ENCODE data around the gene WDR37. TPM values are rescaled to one million over a fixed set of nuclear protein-coding genes. Genes with fewer than 3 reads are reported as not detected.

WDR37 gene
- polyA plus RNA-seq, 1 donor (not counting 4 experiments of a cell fraction or from before 2014, with no cell fraction given) = 16.0 TPM

- Histone ChIP-seq H4K20me1 (ENCODE audit: control insufficient read depth, extremely low read depth, insufficient read depth, low read length) (no peaks in the 10 kb centered on the region), H3K9ac (ENCODE audit: control insufficient read depth, extremely low read depth, insufficient read depth, low read length) (peak overlapping the region; percentile 96), H3K9me1 (ENCODE audit: control insufficient read depth, extremely low read depth, insufficient read depth, low read length) (no peaks in the 10 kb centered on the region), H3K36me3 (ENCODE audit: control insufficient read depth in 2 of 2, extremely low read depth in 1 of 2, insufficient read depth in 2 of 2, low read length in 2 of 2) (peaks cover 2 to 3% of the 10 kb centered on the region in 2 experiments), H2AFZ (ENCODE audit: control insufficient read depth, low read length) (no peak overlapping the region), H3K4me1 (ENCODE audit: control insufficient read depth, extremely low read depth, insufficient read depth, low read length) (peaks cover 55% of the 10 kb centered on the region), H3K79me2 (ENCODE audit: control insufficient read depth, insufficient read depth, low read length) (peaks cover 81% of the 10 kb centered on the region), H3K4me3 (ENCODE audit: control insufficient read depth in 2 of 3, extremely low read depth in 1 of 3, insufficient read depth in 2 of 3, low read depth in 1 of 3, low read length in 3 of 3) (peak overlapping the region; percentile 66 to 94 (median 69)), H3K4me2 (ENCODE audit: control insufficient read depth, extremely low read depth, insufficient read depth, low read depth, low read length) (peak overlapping the region; percentile 83), H3K9me3 (ENCODE audit: control insufficient read depth, low read depth, low read length) (no peaks in the 10 kb centered on the region), H3K27me3 (ENCODE audit: control insufficient read depth, extremely low read depth, insufficient read depth, low read length) (no peaks in the 10 kb centered on the region), H3K27ac (ENCODE audit: control insufficient read depth, insufficient read depth, low read length) (peak overlapping the region; percentile 91)
- DNase-seq (ENCODE audit: low read depth, low spot score) (peak; percentile 87), FAIRE-seq (peak; percentile 89)
- dilution Hi-C loops (cut with MboI; ENCODE audit: extremely low pct_ligation_motif_present, low sequenced_read_pairs) = no loop called here
- TF ChIP-seq CTCF (optimal IDR thresholded peaks at IDR 0.05 in 1 of 3, IDR thresholded peaks at IDR 0.05 in 1 of 3, conservative IDR thresholded peaks at IDR 0.05 in 1 of 3; ENCODE audit: extremely low read depth in 1 of 3, insufficient read depth in 2 of 3, low read length in 3 of 3) (no peak), EZH2 (IDR thresholded peaks at IDR 0.05; ENCODE audit: low read length) (no peak)
Observed at GRCh38 chr10:1054684-1055083, 1.5 kb upstream of the WDR37 start.

GRCh38 chr10:1057106-1057657, 997 bp downstream of the WDR37 start:
- H3K36me3 ChIP-seq (ENCODE audit: control insufficient read depth in 2 of 2, extremely low read depth in 1 of 2, insufficient read depth in 2 of 2, low read length in 2 of 2) = peaks cover 0 to 2% of the 10 kb centered on the region in 2 experiments
- H3K9me3 ChIP-seq (ENCODE audit: control insufficient read depth, low read depth, low read length) = no peaks in the 10 kb centered on the region
- no peaks in the 10 kb centered on the region for H3K27me3 ChIP-seq (ENCODE audit: control insufficient read depth, extremely low read depth, insufficient read depth, low read length)
- no peaks in the 10 kb centered on the region for H4K20me1 ChIP-seq (ENCODE audit: control insufficient read depth, extremely low read depth, insufficient read depth, low read length)
- dilution Hi-C loops (cut with MboI; ENCODE audit: extremely low pct_ligation_motif_present, low sequenced_read_pairs) = no loop called here
- no peak for FAIRE-seq
- no peaks in the 10 kb centered on the region for H3K9me1 ChIP-seq (ENCODE audit: control insufficient read depth, extremely low read depth, insufficient read depth, low read length)
- H3K27ac ChIP-seq (ENCODE audit: control insufficient read depth, insufficient read depth, low read length) = peak overlapping the region; percentile 91
- H3K79me2 ChIP-seq (ENCODE audit: control insufficient read depth, insufficient read depth, low read length) = peaks cover 73% of the 10 kb centered on the region
- H3K4me3 ChIP-seq (ENCODE audit: control insufficient read depth in 2 of 3, extremely low read depth in 1 of 3, insufficient read depth in 2 of 3, low read depth in 1 of 3, low read length in 3 of 3) = peak overlapping the region; percentile 66 to 94 (median 69)
- peak overlapping the region; percentile 96 for H3K9ac ChIP-seq (ENCODE audit: control insufficient read depth, extremely low read depth, insufficient read depth, low read length)
- TF ChIP-seq EZH2 (IDR thresholded peaks at IDR 0.05; ENCODE audit: low read length) = no peak
- TF ChIP-seq CTCF (optimal IDR thresholded peaks at IDR 0.05 in 1 of 3, IDR thresholded peaks at IDR 0.05 in 1 of 3, conservative IDR thresholded peaks at IDR 0.05 in 1 of 3; ENCODE audit: extremely low read depth in 1 of 3, insufficient read depth in 2 of 3, low read length in 3 of 3) = no peak
- H3K4me2 ChIP-seq (ENCODE audit: control insufficient read depth, extremely low read depth, insufficient read depth, low read depth, low read length) = peak overlapping the region; percentile 95
- H2AFZ ChIP-seq (ENCODE audit: control insufficient read depth, low read length) = peak overlapping the region; percentile 62
- H3K4me1 ChIP-seq (ENCODE audit: control insufficient read depth, extremely low read depth, insufficient read depth, low read length) = peaks cover 61% of the 10 kb centered on the region
- DNase-seq (ENCODE audit: low read depth, low spot score) = no peak
